Subcutaneous adipose tissue (tissue), 4 donors: ENCODE measurements around the gene HS2ST1. TPM values are rescaled to one million over a fixed set of nuclear protein-coding genes. Genes with fewer than 3 reads are reported as not detected.

ENCODE experiments used
- total RNA-seq, 4 donors: library from RNA; depleted of rRNA; stranded (reverse); fragments of >200 nt; gene quantifications; one replicate each; pipeline ENCODE4 v1.1.0, GENCODE V29; 2016
- TF ChIP-seq, protein P1 (sequence below): fragments of 450-650 bp; IDR thresholded peaks from one replicate; pipeline ENCODE4 v1.5.1; 2016; ENCODE audit warnings: low read depth, mild to moderate bottlenecking, control low read depth, antibody characterized with exemption, moderate library complexity

HS2ST1 gene
- total RNA-seq, 4 donors from 2014 or later = 10.2 to 25.5 (median 15.7) TPM

- TF ChIP-seq, protein P1, sequence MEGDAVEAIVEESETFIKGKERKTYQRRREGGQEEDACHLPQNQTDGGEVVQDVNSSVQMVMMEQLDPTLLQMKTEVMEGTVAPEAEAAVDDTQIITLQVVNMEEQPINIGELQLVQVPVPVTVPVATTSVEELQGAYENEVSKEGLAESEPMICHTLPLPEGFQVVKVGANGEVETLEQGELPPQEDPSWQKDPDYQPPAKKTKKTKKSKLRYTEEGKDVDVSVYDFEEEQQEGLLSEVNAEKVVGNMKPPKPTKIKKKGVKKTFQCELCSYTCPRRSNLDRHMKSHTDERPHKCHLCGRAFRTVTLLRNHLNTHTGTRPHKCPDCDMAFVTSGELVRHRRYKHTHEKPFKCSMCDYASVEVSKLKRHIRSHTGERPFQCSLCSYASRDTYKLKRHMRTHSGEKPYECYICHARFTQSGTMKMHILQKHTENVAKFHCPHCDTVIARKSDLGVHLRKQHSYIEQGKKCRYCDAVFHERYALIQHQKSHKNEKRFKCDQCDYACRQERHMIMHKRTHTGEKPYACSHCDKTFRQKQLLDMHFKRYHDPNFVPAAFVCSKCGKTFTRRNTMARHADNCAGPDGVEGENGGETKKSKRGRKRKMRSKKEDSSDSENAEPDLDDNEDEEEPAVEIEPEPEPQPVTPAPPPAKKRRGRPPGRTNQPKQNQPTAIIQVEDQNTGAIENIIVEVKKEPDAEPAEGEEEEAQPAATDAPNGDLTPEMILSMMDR = no peak
Measured at GRCh38 chr1:87077959-87078639, 163.7 kb downstream of the HS2ST1 start.

GRCh38 chr1:87084244-87084836, 169.9 kb downstream of the HS2ST1 start:
- TF ChIP-seq, protein P1 = no peak

GRCh38 chr1:87086120-87086519, 171.7 kb downstream of the HS2ST1 start:
- TF ChIP-seq, protein P1 = no peak

DNA sequence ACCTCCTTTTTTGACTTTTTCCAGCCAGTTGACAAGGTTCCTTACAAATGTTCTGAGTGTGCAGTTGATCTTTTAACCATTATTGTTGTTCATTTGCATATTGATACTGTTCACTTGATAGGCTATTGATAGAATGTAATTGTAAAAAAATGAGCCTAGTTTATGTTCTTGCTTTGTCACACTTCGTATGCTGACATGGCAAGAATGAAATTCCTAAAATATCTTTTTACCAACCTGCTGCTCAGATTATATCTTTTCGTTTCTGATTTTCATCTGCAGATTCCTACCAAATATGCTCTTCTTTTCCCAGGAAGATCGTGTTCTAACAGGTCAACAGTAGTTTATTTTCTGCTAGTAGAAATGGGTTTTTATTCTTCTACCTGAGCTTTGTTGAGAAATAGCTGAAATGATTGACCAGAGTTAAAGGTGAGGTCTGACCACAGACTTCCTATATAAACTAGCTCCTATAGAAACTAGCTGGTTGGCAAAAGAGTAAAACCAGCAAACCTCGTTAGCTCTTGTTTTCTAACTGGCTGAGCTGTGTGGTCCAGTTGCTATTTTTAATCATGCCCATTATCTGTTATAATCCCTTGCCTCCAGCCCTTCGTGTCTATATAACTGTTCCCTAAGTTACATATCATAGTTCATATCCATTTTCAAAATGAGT, 174.8 kb downstream of the HS2ST1 start:
- TF ChIP-seq, protein P1 = no peak

GRCh38 chr1:87089823-87090222, 175.4 kb downstream of the HS2ST1 start:
- TF ChIP-seq, protein P1 = no peak

- TF ChIP-seq, protein P1 = no peak
Measured at GRCh38 chr1:87091425-87091824, 177.0 kb downstream of the HS2ST1 start.

GRCh38 chr1:87092846-87093245, 178.4 kb downstream of the HS2ST1 start:
- TF ChIP-seq, protein P1 = no peak
